Glutamatergic neuron (in vitro differentiated cells): ENCODE data around the gene CHM. TPM values are rescaled to one million over a fixed set of nuclear protein-coding genes. Genes with fewer than 3 reads are reported as not detected.
A peak's percentile ranks its signal among the peaks of the same experiment; 100 is the strongest.

Experiments used
- DNase-seq: peaks from one replicate; pipeline ENCODE4 v3.0.0; 2022
- H3K27ac Mint-ChIP-seq: one replicate; pipeline ENCODE4 v1.8.0; 2020; ENCODE audit warnings: mild to moderate bottlenecking, mixed read lengths, inconsistent platforms; ENCODE audit not compliant: unreplicated experiment
- H3K27me3 Mint-ChIP-seq: one replicate; pipeline ENCODE4 v1.8.0; 2020; ENCODE audit warnings: mild to moderate bottlenecking, moderate library complexity, mixed read lengths, inconsistent platforms; ENCODE audit not compliant: unreplicated experiment
- H3K36me3 Mint-ChIP-seq: one replicate; pipeline ENCODE4 v1.8.0; 2020; ENCODE audit warnings: mild to moderate bottlenecking, mixed read lengths, inconsistent platforms; ENCODE audit not compliant: unreplicated experiment
- H3K4me1 Mint-ChIP-seq: one replicate; pipeline ENCODE4 v1.8.0; 2020; ENCODE audit warnings: mild to moderate bottlenecking, low read depth, mixed read lengths, inconsistent platforms; ENCODE audit not compliant: unreplicated experiment
- H3K4me3 Mint-ChIP-seq: one replicate; pipeline ENCODE4 v1.8.0; 2020; ENCODE audit warnings: mild to moderate bottlenecking, mixed read lengths, inconsistent platforms; ENCODE audit not compliant: unreplicated experiment
- H3K9me3 Mint-ChIP-seq: one replicate; pipeline ENCODE4 v1.8.0; 2020; ENCODE audit warnings: mild to moderate bottlenecking, moderate library complexity, mixed read lengths, inconsistent platforms; ENCODE audit not compliant: unreplicated experiment
- CTCF ChIP-seq: fragments of 200-600 bp; sonication (generic); IDR thresholded peaks from one replicate; pipeline ENCODE4 v1.5.0; 2021; ENCODE audit not compliant: partially characterized antibody, unreplicated experiment
- total RNA-seq: library from RNA; stranded (reverse); fragmentation: NEBNext Ultra II Directional; extraction: Animal tissue kit (Norgen Biotek cat#: 25700); gene quantifications from one replicate; pipeline ENCODE4 v1.2.1, GENCODE V29; 2021; ENCODE audit not compliant: unreplicated experiment

The CHM gene
- total RNA-seq, 1 donor from 2014 or later, result 25.2 TPM

- H3K27ac Mint-ChIP-seq, result no peak overlapping the region
- DNase-seq, result no peak
- TF ChIP-seq CTCF, result no peak
- H3K4me1 Mint-ChIP-seq, result no peaks in the 10 kb centered on the region
- no peaks in the 10 kb centered on the region for H3K36me3 Mint-ChIP-seq
- peaks cover 4% of the 10 kb centered on the region for H3K27me3 Mint-ChIP-seq
- H3K4me3 Mint-ChIP-seq, result no peak overlapping the region
- H3K9me3 Mint-ChIP-seq, result no peaks in the 10 kb centered on the region
These were observed 140.0 kb downstream of the CHM start for GRCh38 chrX:85907316-85907715.

GRCh38 chrX:85906399-85906798 is 141.0 kb downstream of the CHM start:
- H3K27ac Mint-ChIP-seq, result no peak overlapping the region
- no peak overlapping the region for H3K4me3 Mint-ChIP-seq
- no peak for TF ChIP-seq CTCF
- H3K9me3 Mint-ChIP-seq, result no peaks in the 10 kb centered on the region
- no peaks in the 10 kb centered on the region for H3K36me3 Mint-ChIP-seq
- peaks cover 4% of the 10 kb centered on the region for H3K27me3 Mint-ChIP-seq
- no peak for DNase-seq
- H3K4me1 Mint-ChIP-seq, result no peaks in the 10 kb centered on the region

GRCh38 chrX:85905851-85906250 is 141.5 kb downstream of the CHM start:
- peaks cover 4% of the 10 kb centered on the region for H3K27me3 Mint-ChIP-seq
- H3K27ac Mint-ChIP-seq, result no peak overlapping the region
- H3K4me1 Mint-ChIP-seq, result no peaks in the 10 kb centered on the region
- no peaks in the 10 kb centered on the region for H3K9me3 Mint-ChIP-seq
- no peak for TF ChIP-seq CTCF
- no peak overlapping the region for H3K4me3 Mint-ChIP-seq
- no peaks in the 10 kb centered on the region for H3K36me3 Mint-ChIP-seq
- no peak for DNase-seq

GRCh38 chrX:85903692-85904471 is 143.5 kb downstream of the CHM start:
- Mint-ChIP-seq H3K9me3 (no peaks in the 10 kb centered on the region), H3K4me1 (no peaks in the 10 kb centered on the region), H3K36me3 (no peaks in the 10 kb centered on the region), H3K27ac (no peak overlapping the region), H3K4me3 (no peak overlapping the region), H3K27me3 (peaks cover 4% of the 10 kb centered on the region)
- TF ChIP-seq CTCF, result no peak
- no peak for DNase-seq

GRCh38 chrX:85897362-85898126 is 149.8 kb downstream of the CHM start:
- peaks cover 6% of the 10 kb centered on the region for H3K4me1 Mint-ChIP-seq
- H3K27me3 Mint-ChIP-seq, result peaks cover 4% of the 10 kb centered on the region
- no peak for TF ChIP-seq CTCF
- H3K9me3 Mint-ChIP-seq, result peaks cover 1% of the 10 kb centered on the region
- H3K36me3 Mint-ChIP-seq, result no peaks in the 10 kb centered on the region
- peak overlapping the region; percentile 31 for H3K27ac Mint-ChIP-seq
- peak; percentile 12 for DNase-seq
- no peak overlapping the region for H3K4me3 Mint-ChIP-seq
